Activated naive CD4-positive, alpha-beta T cell treated with anti-CD3 and anti-CD28 coated beads, Interleukin-2, amount 10 ng/mL, durations not matched to agents 7 days and 5 days (primary cell): ENCODE results near the gene LST1.

Experiments
- CTCF ChIA-PET: fragments of 350-600 bp; sonication (Branson Sonifier 250); formaldehyde crosslinking; loops from one replicate; lab custom pipeline; 2021; ENCODE audit warnings: antibody characterized with exemption; lab: Charles Lee
- DNase-seq: peaks from one replicate; pipeline ENCODE4 v3.0.0-alpha.2; 2020
- H3K27ac Mint-ChIP-seq: one replicate; pipeline ENCODE4 v1.8.0; 2021; ENCODE audit warnings: mild to moderate bottlenecking, moderate library complexity, mixed read lengths
- H3K27me3 Mint-ChIP-seq: one replicate; pipeline ENCODE4 v1.8.0; 2021; ENCODE audit warnings: mild to moderate bottlenecking, mixed read lengths
- H3K36me3 Mint-ChIP-seq: one replicate; pipeline ENCODE4 v1.8.0; 2021; ENCODE audit warnings: mixed read lengths
- H3K4me1 Mint-ChIP-seq: one replicate; pipeline ENCODE4 v1.8.0; 2021; ENCODE audit warnings: mixed read lengths
- H3K4me3 Mint-ChIP-seq: one replicate; pipeline ENCODE4 v1.8.0; 2021; ENCODE audit warnings: mild to moderate bottlenecking, moderate library complexity, mixed read lengths
- H3K9me3 Mint-ChIP-seq: one replicate; pipeline ENCODE4 v1.8.0; 2021; ENCODE audit warnings: mixed read lengths

LST1 gene

DNA sequence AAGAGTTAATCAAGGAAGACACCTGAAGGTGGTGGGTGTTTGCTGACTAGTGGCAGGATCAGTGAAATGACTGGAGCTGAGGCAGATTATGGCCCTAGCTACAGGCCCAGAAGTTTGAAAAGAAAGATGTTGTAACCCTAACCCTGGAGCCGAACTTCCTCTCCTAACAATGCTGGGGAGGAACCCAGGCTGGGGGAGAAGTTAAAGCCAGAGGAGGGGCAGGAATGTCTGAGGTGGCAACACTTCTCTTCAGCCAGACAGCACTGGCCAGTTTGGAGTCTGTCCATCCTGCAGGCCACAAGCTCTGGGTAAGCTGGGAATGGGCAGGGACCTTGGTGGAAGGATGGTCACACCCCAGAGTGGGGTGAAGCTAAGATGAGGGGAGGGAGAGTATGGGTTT is at the start of gene LST1:
Gene LST1, plus strand, starts transcription at position 270 of the 400 bp plus-strand sequence. CDS start 1,023 bp downstream, outside the sequence.
- H3K36me3 Mint-ChIP-seq: peaks cover 30% of the 10 kb centered on the region
- no peak for DNase-seq
- peaks cover 74% of the 10 kb centered on the region for H3K4me1 Mint-ChIP-seq

DNA sequence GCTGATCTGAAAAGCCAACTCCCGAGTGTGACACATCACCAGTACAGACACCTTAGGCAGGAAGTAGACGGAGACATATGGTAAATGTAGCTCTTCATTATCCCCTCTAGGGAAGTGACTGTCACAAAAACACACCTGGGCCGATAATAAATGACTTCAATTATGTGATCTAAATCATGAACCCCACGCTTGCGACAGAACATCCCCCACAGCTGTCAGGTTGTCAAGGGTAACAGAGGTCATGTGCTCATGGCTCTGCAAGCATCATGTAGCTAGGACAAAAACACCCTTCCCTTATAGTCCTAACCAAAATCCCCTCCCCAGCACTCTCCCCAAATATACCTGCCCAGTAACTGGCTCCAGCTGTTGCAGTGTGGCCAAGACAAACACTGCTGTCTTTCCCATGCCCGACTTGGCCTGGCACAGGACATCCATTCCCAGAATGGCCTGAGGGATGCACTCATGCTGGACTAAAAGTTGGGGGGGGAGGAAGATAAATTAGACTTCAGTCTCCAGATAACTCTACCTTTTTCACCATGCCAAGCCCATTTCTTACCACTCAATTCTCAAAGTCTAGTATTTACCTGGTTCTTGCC is 47.2 kb upstream of the LST1 start:
- peak overlapping the region; percentile 99 for H3K4me3 Mint-ChIP-seq
- peak overlapping the region; percentile 6 for H3K27ac Mint-ChIP-seq
- H3K4me1 Mint-ChIP-seq: peaks cover 69% of the 10 kb centered on the region
- no peaks in the 10 kb centered on the region for H3K27me3 Mint-ChIP-seq
- DNase-seq: no peak
- no peaks in the 10 kb centered on the region for H3K9me3 Mint-ChIP-seq
- CTCF ChIA-PET: interaction anchor here (1.3 to 5.9 kb wide), 2 partner anchors 42 to 58 kb away, joined by 3 to 31 read pairs; no protein-coding TSS in a partner anchor
- peaks cover 67% of the 10 kb centered on the region for H3K36me3 Mint-ChIP-seq

More for the DNA sequence above, at the start of gene LST1:
- Mint-ChIP-seq H3K27ac (peak within 1 kb of the TSS; percentile 97), H3K27me3 (no peaks in the 10 kb centered on the region), H3K4me3 (peak within 1 kb of the TSS; percentile 71), H3K9me3 (no peaks in the 10 kb centered on the region)
- CTCF ChIA-PET: interaction anchor here (0.5 to 33.1 kb wide), 4 partner anchors 8 to 33 kb away, joined by 4 to 1087 read pairs (median 780); partner anchors contain the start of genes ATP6V1G2, LST1, LTA and LTB

DNA sequence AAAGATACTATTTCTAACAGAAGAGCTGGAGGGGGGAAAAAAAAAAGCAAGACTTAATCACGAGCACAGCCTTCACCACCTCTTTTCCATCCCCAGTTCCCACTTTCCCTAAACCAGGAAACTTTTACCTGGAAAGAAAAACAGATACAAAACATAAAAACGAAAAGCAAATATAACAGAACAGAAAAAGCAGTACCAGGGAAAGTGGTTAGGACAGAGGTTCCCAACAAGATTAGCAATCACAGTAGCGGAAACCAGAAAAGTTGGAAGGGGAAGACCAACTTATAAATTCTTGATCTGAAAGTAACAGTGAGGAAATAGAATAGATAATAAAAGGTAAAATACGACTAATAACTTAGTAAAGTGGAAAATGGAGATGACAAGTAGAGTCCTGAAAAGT is 45.4 kb upstream of the LST1 start:
- peak overlapping the region; percentile 99 for H3K4me3 Mint-ChIP-seq
- H3K9me3 Mint-ChIP-seq: no peaks in the 10 kb centered on the region
- no peak for DNase-seq
- H3K27me3 Mint-ChIP-seq: no peaks in the 10 kb centered on the region
- CTCF ChIA-PET: interaction anchor here (0.7 to 5.9 kb wide), 6 partner anchors 10 to 140 kb away, joined by 3 to 31 read pairs (median 9); no protein-coding TSS in a partner anchor
- peak overlapping the region; percentile 98 for H3K27ac Mint-ChIP-seq
- H3K36me3 Mint-ChIP-seq: peaks cover 51% of the 10 kb centered on the region
- peaks cover 68% of the 10 kb centered on the region for H3K4me1 Mint-ChIP-seq

DNA sequence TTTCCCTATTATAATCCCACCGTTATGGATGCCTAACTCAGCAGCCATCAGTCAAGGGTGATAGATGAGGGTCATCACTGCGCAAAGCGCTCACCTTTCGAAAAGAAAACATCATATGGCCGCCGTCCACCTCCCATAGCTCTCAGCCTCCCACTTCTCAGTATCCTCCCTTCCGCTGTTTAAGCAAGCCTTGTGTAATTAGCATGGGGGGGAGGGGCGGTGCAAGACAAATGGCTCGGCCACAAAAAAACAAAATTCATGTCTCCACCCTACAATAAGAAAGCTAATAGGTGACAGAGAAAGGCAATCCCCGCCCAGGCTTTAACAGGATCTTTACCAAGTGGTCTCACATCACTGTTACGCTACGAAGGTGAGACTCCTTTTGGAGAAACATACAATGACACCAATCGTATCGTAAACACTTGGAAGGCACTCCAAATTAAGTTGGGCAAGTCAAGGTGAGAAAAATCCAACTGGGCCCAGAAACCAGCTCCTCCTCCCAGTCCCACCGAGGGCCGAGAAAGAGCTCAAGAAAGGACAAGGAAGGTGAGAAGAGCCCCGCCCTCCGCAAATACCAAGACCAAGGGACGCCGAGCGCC is 44.9 kb upstream of the LST1 start:
- peak; percentile 80 for DNase-seq
- Mint-ChIP-seq H3K4me3 (peak overlapping the region; percentile 99), H3K27ac (peak overlapping the region; percentile 98), H3K9me3 (no peaks in the 10 kb centered on the region), H3K36me3 (peaks cover 45% of the 10 kb centered on the region), H3K4me1 (peaks cover 67% of the 10 kb centered on the region), H3K27me3 (no peaks in the 10 kb centered on the region)
- CTCF ChIA-PET: interaction anchor here (0.7 to 5.9 kb wide), 8 partner anchors 10 to 144 kb away, joined by 3 to 31 read pairs (median 4); partner anchors contain the start of gene NCR3

DNA sequence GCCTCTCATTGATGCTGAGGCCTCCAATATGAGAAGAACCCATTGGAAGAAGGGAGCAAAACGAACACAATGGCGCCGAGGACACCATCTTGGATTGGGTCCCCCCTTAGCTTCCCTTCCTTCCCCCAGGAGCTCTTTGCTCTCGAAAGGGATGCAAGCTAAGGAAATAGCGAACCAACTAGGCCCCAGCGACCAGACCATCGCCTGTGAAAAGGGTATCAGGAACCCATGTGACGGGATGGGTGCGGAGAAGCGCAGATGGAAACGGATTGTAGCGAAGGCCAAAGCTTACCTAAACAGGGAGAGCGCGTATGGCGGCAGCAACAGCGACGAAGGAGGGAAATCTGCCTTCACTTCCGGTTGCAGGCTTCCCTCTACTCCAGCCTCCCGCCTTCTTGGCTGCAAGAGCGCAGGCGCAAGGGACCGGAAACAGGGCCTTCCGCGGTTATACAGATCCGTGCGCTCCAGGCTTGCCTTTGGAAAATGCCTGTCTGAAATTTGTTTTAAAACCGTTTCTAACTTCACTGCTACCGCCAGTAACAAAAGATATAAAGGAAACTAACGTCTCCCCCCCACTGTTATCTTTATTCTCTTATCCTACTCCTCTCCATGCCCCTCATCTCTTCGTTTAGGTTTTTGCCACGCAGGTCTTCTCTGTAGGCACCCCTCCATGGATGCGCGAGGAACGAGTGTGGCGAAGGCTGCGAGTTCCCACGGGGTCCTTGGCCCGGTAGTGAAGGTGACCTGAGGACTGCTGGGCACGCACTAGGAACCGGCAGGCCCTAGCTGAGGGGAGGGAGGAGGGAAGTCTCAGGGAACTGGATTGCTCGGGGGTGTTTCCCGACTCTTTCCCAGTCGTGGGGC is 44.2 kb upstream of the LST1 start, which contains the start of gene DDX39B:
Gene DDX39B, minus strand, starts transcription at position 346 of the 864 bp plus-strand sequence. CDS start 1,471 bp downstream, outside the sequence.
- CTCF ChIA-PET: interaction anchor here (1.1 to 5.9 kb wide), 8 partner anchors 9 to 321 kb away, joined by 3 to 31 read pairs (median 4); partner anchors contain the start of gene NCR3
- no peaks in the 10 kb centered on the region for H3K9me3 Mint-ChIP-seq
- peak within 1 kb of the TSS; percentile 99 for H3K4me3 Mint-ChIP-seq
- peak; percentile 95 for DNase-seq
- peaks cover 39% of the 10 kb centered on the region for H3K36me3 Mint-ChIP-seq
- no peaks in the 10 kb centered on the region for H3K27me3 Mint-ChIP-seq
- peaks cover 68% of the 10 kb centered on the region for H3K4me1 Mint-ChIP-seq
- H3K27ac Mint-ChIP-seq: peak within 1 kb of the TSS; percentile 98

DNA sequence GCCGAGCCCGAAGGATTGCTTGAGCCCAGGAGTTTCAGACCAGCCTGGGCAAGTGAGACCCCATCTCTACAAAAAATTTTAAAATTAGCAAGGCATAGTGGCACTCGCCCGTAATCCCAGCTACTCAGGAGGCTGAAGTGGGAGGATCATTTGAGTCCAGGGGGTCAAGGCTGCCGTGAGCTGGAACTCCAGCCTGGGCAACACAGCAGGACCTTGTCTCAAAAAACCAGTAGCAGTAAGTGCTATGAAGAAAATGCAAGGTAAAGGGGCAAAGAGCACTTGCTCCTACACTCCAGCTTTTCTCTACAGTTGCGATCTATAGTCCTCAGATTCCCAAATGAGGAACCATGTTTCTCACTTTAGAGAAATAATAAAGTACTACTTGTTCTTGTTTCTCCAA is 42.4 kb upstream of the LST1 start:
- H3K36me3 Mint-ChIP-seq: peaks cover 28% of the 10 kb centered on the region
- DNase-seq: no peak
- CTCF ChIA-PET: interaction anchor here (5.9 kb wide), 1 partner anchor 54 kb away, joined by 31 read pairs; no protein-coding TSS in a partner anchor
- H3K9me3 Mint-ChIP-seq: no peaks in the 10 kb centered on the region
- H3K4me3 Mint-ChIP-seq: peak overlapping the region; percentile 99
- H3K27me3 Mint-ChIP-seq: no peaks in the 10 kb centered on the region
- H3K4me1 Mint-ChIP-seq: peaks cover 74% of the 10 kb centered on the region
- H3K27ac Mint-ChIP-seq: no peak overlapping the region

DNA sequence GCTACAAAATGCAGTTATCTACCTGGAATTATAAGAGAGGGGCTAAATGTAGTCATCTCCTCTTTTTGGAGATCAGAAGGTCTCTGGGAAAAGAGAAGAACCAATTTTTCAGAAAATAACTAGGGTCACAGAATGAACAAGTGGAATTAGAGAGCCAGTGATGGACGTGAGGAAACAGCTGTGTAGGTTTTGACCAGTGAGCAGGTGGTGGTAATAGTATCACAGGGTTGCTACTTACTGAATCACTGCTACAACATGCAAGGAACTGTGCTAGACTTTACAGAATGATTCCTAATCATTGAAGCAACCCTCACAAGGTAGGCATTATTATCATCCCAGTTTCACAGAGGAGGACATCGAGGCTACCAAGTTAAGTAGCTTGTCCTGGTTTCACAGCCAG is 41.4 kb upstream of the LST1 start:
- Mint-ChIP-seq H3K36me3 (peaks cover 20% of the 10 kb centered on the region), H3K4me1 (peaks cover 73% of the 10 kb centered on the region), H3K27ac (no peak overlapping the region), H3K27me3 (no peaks in the 10 kb centered on the region), H3K9me3 (no peaks in the 10 kb centered on the region), H3K4me3 (no peak overlapping the region)
- CTCF ChIA-PET: interaction anchor here (17.7 kb wide), 1 partner anchor 44 kb away, joined by 1087 read pairs; the partner anchor contains the start of genes LST1, LTB, NCR3 and TNF
- no peak for DNase-seq

DNA sequence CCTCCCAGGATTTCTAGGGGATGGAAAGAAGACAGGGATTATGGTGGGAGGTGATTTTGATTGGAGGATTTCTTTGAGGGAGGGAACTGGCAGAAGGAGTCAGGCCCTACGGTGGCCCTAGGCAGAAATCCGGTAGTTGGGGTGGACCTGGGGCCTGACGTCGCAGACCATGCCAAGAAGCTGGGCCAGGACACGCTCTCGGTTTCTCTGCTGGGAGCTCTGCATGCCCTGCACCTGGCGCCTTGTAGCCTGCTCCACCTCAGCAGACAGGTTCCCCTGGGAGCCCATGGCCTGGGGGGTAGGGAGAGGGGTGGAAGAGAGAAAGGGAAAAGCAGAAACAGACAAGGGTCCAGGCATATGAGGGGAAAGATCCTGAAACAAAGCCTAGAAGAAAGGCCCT is 40.8 kb upstream of the LST1 start:
- H3K9me3 Mint-ChIP-seq: no peaks in the 10 kb centered on the region
- peaks cover 19% of the 10 kb centered on the region for H3K36me3 Mint-ChIP-seq
- H3K4me3 Mint-ChIP-seq: no peak overlapping the region
- DNase-seq: no peak
- CTCF ChIA-PET: interaction anchor here (1.3 to 17.7 kb wide), 2 partner anchors 44 to 193 kb away, joined by 4 to 1087 read pairs; partner anchors contain the start of genes LST1, LTB, NCR3 and TNF
- H3K27me3 Mint-ChIP-seq: no peaks in the 10 kb centered on the region
- no peak overlapping the region for H3K27ac Mint-ChIP-seq
- peaks cover 67% of the 10 kb centered on the region for H3K4me1 Mint-ChIP-seq

DNA sequence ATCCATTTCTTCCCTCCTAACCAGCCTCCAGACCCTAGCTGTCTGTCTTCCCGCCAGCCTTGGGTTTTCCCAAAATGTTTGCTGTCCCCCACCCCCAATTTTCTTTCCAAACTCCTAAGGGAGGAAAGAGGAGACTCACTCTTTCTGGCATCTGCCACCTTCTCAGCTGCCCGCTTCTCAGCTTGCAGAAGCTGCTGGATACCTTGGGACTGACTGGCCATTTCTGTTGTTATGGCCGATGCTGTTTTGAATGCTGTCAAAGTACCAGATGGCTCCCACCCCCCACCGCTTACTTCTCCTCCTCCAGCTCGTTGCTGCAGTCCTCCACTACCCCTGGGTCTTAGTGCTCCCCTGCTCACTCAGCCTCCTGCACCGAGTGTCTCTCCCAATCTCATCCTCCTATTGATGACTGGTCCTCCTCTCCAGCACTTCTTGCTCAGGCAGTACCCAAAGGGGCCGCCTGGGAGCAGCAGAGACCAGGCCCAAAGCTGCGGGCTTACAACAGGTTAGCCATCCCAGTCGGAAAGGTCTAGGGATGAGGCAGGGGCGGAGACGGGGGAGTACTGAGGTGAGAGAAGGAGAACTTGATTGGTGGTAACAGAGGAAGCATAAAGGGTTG is 39.6 kb upstream of the LST1 start, which contains the start of gene ATP6V1G2:
Gene ATP6V1G2, minus strand, starts transcription at position 270 of the 619 bp plus-strand sequence. Its CDS starts 49 bp downstream, at position 221.
- Mint-ChIP-seq H3K9me3 (no peaks in the 10 kb centered on the region), H3K36me3 (peaks cover 15% of the 10 kb centered on the region), H3K27me3 (no peaks in the 10 kb centered on the region), H3K4me1 (peaks cover 68% of the 10 kb centered on the region), H3K27ac (peak within 1 kb of the TSS; percentile 90), H3K4me3 (peak within 1 kb of the TSS; percentile 80)
- CTCF ChIA-PET: interaction anchor here (0.7 to 17.7 kb wide), 11 partner anchors 13 to 192 kb away, joined by 3 to 1087 read pairs (median 4); partner anchors contain the start of genes AIF1, LST1, LTB and NCR3
- DNase-seq: peak; percentile 93

DNA sequence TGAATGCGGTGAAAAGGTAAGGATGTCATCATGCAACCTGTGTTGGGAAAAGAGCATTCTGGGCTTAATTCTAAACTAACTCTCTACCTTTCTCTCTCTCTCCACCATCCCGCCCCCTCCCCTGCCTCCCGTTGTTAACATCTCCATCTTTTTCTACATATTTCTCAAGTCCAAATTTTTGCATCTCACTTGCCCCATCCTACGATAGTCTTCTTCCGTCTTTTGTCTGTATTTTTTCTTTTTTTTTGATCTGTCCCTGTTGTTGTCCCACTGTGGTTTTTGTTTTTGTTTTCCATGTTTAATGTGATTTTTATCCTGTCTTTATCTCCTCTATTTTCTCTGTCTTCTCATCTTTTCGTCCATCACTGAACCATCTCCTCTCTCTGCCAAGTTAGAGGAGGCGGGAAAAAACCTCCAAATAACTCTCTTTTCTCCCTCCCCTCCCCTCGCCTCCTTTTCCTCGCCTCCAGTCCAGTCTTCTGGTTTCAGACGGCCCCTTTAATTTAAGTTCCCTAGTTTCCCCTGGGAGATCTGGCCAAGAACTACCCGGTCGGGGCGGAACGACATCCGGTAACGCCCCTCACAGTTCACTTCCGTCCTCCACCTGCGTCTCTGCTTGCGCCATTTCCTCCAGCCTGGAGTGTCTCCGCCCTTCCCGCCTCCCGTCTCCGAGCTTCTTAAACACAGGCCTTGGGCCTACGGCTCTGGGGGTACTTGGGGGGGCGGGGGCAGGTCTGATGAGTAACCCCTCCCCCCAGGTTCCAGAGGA is 38.9 kb upstream of the LST1 start, which contains the start of gene NFKBIL1:
Gene NFKBIL1, plus strand, starts transcription at position 651 of the 769 bp plus-strand sequence. Its CDS starts 87 bp downstream, at position 738.
- CTCF ChIA-PET: interaction anchor here (0.7 to 17.7 kb wide), 7 partner anchors 12 to 405 kb away, joined by 3 to 1087 read pairs (median 4); partner anchors contain the start of genes LST1, LTB, NCR3 and TNF
- H3K4me1 Mint-ChIP-seq: peaks cover 72% of the 10 kb centered on the region

DNA sequence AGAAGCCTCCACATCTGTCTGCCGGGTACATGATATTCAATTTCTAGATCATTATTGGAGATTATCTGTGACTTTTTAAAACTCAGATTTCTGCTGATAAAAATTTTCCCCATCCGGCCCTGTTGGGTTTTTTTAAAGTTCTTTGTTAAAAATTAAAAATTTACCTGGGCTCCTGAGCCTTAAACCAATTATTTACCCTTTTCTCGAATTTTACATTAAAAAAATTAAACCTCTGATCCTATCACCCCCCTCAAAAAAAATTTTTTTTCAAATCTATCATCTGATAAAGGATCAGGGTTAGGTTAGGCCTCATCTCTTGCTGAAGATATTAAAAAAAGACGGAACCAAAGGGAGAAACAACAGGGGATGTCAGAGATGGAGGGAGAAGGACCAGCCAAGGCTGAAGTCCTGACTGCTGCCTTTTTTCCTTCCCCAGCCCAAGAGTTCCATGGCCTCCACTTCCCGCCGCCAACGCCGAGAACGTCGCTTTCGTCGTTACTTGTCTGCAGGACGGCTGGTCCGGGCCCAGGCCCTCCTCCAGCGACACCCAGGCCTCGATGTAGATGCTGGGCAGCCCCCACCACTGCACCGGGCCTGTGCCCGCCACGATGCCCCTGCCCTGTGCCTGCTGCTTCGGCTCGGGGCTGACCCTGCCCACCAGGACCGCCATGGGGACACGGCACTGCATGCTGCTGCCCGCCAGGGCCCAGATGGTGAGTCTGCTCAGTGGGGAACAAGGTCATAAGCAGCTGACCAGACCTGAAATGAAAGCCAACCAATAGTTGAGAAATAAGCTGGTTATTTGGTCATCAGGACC is 38.1 kb upstream of the LST1 start:
- peaks cover 15% of the 10 kb centered on the region for H3K36me3 Mint-ChIP-seq
- CTCF ChIA-PET: interaction anchor here (0.7 to 17.7 kb wide), 5 partner anchors 41 to 404 kb away, joined by 3 to 1087 read pairs (median 3); partner anchors contain the start of genes LST1, LTB, NCR3 and TNF
- DNase-seq: no peak
- peak overlapping the region; percentile 80 for H3K4me3 Mint-ChIP-seq
- H3K4me1 Mint-ChIP-seq: peaks cover 68% of the 10 kb centered on the region
- H3K9me3 Mint-ChIP-seq: no peaks in the 10 kb centered on the region
- no peaks in the 10 kb centered on the region for H3K27me3 Mint-ChIP-seq
- peak overlapping the region; percentile 90 for H3K27ac Mint-ChIP-seq

More for the DNA sequence above, 38.9 kb upstream of the LST1 start, which contains the start of gene NFKBIL1:
- H3K9me3 Mint-ChIP-seq: no peaks in the 10 kb centered on the region
- peaks cover 13% of the 10 kb centered on the region for H3K36me3 Mint-ChIP-seq
- no peaks in the 10 kb centered on the region for H3K27me3 Mint-ChIP-seq
- peak within 1 kb of the TSS; percentile 80 for H3K4me3 Mint-ChIP-seq
- DNase-seq: peak; percentile 95
- peak within 1 kb of the TSS; percentile 90 for H3K27ac Mint-ChIP-seq
